Iris pigment epithelial cell (primary cell): Measurements from ENCODE around the gene TAOK1.

ENCODE experiments used
- DNase-seq: peaks from one replicate; pipeline ENCODE4 v3.0.0-alpha.2; 2011; ENCODE audit warnings: low read depth

The TAOK1 gene

DNA sequence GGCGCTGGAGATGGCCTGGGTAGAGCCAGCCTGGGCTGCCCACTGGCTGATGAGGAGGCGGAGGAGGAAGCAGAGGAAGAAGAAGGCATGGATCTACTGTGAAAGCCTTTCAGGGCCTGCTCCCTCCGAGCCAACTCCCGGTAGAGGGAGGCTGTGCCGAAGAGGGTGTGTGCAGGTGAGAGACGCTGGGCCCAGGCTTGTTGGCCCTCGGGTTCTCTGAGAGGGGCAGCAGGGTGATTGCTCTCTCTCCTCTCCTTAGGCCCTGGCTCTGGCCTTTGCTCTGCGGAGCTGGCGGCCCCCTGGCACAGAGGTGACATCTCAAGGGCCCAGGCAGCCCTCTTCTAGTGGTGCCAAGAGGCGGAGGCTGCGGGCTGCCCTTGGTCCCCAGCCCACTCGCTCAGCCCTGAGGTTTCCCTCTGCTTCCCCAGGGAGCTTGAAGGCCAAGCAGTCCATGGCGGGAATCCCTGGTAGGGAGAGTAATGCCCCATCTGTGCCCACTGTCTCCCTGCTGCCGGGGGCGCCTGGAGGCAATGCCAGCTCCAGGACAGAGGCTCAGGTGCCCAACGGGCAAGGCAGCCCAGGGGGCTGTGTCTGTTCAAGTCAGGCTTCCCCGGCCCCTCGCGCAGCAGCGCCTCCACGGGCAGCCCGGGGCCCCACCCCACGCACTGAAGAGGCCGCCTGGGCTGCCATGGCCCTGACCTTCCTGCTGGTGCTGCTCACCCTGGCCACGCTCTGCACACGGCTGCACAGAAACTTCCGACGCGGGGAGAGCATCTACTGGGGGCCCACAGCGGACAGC is 181.9 kb downstream of the TAOK1 start:
- no peak for DNase-seq

DNA sequence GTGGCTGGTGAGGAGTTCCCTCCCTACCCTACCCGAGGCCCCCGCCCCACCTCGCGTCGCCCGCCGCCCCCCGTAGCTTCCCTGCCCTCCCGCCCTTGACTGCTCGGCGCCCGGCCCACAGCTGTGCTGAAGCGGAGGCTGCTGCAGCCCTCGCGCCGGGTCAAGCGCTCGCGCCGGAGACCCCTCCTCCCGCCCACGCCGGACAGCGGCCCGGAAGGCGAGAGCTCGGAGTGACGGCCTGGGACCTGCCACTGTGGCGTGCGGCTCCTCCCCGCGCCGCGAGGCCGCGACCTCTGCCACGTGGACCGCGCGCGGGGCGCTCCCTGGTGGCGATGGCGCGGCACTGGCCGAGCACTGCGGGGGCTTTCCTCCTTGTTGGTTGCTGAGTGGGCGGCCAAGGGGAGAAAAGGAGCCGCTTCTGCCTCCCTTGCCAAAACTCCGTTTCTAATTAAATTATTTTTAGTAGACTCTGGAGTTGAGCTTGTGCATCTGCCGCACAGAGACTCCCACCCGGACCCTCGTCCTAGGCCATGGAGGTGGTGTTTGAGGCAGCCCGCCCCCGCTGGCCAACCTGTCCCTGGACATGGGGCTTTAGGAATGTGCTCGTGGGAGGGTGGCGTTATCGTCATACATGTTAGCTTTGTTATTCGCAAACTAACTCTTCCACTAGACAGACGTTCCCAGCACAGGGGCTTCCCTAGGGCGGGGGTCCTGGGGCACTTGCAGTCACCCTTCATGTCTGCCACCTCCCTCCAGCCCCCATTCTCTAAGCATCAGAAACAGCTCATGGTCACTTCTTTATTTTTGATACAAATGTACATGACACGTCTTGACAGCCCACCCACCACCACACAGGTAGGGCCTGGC is 182.8 kb downstream of the TAOK1 start:
- DNase-seq = peak; percentile 58

DNA sequence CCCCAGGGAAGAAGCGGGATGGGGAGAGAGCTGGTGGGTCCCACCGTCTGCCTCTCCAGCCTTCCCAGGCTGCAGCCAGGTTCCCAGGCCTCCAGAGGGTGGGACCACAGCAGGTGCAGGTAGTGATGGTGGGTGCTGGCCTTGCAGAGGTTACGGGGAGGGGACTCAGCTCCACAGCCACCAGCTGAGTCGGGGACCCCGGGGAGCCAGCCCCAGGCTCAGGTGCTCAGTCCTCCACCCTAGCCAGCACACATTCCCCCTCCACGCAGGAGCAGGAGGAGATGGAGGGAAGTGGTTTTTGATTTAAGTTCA is 183.4 kb downstream of the TAOK1 start:
- no peak for DNase-seq

DNA sequence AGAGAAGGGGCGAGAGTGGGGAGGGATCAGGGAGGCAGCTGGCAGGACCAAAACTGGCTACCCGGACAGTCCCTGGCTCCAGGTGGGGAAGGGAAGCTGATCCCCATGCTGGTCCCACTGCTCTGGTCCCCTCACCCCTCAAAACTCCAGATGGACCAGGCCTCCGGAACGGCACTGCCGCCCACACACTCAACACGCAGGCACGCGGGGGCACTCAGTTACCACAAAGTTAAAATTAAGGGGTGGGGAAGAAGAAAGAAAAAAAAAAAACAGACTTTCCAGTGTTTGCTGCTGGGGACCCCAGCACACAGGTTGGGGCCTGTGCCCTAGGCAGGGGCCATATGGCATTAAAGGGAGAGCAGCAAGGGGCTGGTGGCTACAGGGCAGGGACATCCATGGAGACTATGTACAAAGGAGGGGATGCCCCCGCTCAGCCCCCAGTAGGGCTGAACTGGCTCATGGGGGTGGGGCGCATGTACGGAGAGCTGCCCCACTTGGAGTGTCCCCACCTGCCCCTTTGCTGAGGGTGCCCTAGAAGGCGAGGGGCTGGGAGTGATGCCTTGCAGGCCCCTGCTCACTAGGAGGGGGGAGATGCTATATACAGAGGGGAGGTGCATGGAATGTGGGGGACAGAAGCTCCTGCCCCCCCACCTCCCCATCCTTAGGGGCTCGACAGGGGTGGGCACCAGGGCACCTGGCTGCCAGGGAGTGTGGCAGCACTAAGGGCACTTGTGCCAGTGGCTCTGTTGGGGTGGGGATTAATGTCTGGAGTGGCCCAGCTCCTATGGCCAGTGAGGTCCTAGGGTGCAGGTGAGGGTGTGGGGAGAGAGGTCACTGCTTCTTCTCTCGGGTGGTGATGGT is 183.9 kb downstream of the TAOK1 start:
- DNase-seq = no peak

DNA sequence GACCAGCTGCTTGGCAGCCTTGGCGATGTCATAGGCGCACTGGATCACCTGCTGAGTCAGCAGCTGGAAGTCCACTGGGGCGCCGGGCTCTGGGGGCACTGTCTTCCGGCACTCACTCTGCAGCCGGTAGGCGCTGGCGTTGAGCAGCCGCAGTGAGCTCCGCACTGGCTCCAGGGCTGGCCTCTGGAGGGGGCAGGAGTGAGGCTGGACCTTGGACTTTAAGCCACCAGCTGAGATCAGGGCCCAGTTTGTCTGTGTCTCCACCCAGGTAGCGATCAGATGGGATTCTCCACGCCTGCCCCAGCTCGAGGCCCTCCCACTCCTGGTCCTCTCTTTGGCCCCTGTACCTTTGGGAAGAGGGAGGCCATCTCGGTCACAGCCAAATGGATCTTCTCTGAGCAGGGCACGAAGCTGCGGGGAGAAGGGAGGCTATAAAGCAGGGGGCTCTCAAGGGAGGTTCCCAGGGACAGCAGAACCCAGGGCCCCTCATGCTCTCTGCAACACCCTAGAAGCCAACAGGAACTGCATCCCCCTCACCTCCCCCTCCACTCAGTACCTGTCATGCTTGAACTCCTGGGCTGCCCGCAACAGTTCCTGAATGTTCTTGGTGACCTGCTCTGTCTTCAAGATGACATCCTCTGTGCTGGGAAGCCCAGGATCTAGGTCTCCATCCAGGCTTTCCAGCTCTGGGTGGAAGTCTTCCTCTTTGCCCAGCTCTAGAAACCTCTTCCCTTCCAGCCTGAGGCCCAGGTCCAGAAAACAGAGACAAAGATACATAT is 184.8 kb downstream of the TAOK1 start:
- no peak for DNase-seq

DNA sequence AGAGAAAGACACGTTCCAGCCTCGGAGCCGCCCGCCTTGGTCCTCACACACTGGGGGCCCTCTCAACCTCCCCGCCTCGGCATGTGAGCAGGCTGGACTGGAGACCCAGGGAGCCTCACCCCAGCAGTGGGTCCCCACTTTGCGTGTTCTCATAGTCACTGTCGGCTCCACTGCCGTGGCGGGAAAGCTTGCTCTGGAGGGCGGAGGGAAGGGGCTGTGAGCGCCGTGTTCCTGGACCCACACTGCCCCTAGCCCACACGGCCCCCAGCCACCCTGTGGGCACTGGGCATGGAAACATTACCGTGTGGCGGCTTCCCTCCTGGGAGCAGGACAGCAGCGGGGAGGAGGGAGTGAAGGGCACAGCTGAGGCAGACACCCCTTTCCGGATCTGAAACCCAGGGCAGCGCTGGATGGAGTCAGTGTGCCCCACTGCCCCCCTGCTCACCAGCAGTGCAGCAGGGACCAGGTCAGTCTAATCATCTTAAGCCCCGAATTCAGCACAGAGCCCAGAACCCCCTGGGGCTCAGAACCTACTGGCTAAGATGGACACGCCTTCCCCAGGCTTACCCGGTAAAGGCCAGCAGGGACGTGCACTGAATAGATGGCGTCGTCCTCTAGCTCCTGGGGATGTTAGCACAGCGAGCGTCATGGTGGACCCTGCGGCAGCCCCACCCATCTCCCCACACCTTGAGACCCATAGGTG is 185.5 kb downstream of the TAOK1 start:
- DNase-seq = no peak

DNA sequence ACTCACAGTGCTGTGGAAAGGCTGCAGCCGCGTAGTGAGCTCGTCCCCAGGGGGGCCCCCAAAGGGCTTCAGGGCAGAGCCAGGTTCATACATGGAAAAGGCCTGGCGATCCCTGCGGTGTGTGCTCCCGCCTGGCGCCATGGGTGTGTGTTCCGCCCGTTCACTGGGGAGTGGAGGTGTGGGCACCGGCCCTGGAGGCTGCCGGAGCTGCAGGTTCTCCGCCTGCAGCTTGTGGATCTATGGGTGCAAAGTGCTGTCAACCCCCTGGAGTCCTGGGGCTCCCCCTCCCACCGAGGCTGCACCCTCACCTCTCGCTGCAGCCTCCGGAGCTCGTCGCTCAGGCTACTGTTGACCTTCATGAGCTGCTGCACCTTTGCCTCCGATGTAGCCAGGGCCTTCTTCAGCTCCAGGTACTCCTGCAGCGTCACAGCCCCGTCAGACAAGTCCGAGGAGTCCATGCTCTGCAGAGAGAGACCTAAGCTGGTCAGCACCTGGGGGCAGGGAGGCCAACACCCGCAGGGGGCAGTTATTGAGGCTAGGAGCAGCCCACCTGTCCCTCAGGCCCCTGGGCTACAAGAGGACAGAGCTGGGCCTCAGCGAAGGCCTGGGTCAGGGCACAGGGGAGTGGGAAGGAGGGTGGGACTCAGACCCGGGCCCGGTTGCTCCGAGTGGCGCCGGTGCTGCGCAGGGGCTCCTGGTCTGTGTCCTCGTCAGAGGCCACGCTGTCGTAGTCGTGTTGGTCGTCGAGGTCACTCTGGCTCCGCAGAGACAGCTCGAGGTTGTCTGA is 186.2 kb downstream of the TAOK1 start:
- DNase-seq = no peak

DNA sequence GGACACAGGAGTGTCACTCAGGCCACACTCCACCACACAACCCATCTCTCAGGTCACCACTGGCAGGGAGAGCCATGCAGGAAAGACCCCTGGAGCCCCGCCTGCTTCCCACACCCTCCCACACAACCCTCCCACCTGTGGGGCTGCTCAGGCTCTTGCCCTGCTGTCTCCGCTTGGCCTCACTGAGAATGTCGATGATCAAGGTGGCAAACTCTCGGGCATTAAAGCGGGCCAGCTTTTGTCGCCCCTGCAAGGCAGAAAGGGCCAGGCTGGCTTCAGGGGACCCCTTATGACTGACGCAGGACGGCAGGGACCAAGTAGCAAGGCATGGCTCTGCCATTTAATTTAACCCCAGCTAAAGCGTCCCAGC is 186.8 kb downstream of the TAOK1 start:
- no peak for DNase-seq

DNA sequence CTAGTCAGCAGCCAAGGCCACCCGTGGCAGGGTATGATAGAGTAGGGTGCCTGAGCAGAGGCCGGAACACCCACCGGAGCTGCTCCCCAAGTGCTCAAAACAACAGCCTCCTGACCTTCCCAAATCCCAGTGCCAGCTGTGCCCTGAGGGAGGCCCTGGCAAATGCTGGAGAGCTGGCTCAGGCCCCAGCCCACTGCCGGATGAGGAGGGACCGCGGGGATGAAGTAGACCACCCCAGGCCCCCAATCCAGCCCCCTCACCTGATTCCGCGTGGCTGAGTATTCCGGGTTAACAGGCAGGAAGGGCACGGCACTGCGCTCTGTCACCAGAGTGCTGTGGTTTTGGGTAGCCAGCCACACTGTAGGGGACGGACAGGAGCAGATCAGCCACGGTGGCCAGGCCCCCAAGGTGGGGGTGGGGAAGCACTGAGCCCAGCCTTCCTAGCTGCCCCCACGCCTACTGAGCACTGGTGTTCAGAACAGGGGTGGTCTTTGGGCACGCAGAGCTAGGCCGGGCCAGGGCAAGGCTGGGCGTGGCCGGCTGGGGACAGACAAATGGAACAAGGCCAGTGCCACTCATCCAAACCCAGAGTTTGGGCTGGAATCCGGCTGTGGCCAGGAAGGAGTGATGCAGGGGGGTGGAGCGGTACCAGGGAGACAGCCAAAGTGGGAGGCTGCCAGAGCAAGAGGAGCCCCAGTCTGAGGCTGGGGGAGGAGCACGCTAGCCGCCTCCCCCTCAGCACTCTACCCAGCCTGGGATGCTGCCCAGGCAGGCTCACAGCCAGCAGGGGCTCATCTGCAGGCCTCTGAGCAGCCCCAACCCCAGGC is 187.4 kb downstream of the TAOK1 start:
- no peak for DNase-seq

DNA sequence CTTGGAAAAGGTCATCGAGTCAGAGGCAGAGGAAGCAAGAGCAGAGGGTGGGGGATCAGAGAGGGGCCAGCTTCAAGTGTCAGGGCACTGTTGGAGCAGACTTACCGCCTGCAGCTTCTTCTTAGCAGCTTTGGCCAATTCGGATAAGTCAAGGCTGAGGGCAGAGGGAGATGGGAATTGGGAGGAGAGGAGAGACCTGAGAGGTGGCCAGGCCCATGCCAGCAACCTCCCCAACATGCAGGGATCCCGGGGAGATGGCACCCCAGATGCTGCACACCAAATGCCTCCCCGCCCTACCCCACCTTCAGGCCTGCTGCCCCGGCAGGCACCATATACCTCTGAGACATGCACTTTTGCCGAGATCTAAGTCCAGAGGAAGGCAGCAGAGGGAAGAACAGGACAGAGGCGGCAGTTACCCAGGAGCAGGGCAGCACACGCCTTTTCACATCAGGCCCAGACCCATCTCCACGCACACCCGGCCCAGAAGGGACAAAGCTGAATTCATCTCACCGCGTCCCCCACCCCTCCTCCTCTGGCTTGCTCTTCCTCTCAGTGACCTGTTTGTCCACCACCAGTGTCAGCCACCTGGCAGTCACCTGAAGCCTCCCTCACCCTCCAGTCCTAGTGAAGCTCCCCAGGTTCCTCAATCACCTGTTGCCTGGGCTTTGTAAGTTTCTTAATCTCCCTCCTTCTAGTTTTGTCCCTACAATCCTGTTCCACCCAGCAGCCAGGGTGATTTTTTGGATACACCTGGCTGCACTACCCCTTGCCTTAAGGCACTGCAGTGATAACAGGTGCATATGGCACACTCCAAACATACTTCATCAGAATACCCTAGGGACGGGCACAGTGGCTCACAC is 188.7 kb downstream of the TAOK1 start:
- DNase-seq = no peak

DNA sequence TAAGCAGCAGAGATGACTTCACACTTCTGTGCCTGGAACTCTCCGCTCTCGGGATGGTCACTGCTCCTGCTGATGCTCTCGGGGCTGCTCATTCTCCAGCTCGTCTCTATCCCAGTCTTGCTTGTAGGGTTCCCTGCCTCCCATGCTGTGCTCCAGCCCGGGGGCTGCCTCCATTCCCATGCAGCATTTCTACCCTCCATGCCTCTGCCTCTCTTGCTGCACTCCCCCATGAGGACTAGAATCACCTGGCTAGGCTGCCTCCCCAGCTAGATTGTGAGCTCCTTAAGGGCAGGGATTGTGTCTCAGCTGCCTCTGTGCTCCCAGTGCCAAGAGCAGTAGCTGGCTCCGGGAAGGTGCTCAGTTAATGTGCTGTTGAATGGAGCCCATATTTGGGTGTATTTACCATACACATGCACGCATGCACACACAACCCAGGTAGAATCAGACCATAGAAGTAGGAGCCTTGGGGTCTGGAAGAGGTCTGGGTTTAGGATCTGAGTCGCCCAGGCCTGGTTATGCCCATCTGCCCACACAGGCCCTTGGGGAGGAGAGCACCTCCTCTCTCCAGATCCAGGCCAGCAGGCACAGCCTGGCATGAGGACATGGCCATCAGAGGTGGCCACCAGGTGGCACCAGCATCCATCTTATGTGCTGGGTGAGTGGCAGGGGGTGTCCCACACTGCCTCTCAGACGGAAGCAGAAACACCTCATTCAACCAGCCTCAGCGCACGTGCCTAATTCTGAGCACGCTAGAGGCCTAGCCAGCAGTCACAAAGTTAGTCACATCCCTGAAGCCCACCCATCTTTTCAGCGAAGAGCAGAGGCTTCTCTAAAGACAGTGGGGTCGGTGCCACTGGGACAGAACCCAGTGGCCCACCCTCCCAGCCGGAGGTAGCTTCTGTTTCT is 190.0 kb downstream of the TAOK1 start:
- DNase-seq = peak; percentile 73

DNA sequence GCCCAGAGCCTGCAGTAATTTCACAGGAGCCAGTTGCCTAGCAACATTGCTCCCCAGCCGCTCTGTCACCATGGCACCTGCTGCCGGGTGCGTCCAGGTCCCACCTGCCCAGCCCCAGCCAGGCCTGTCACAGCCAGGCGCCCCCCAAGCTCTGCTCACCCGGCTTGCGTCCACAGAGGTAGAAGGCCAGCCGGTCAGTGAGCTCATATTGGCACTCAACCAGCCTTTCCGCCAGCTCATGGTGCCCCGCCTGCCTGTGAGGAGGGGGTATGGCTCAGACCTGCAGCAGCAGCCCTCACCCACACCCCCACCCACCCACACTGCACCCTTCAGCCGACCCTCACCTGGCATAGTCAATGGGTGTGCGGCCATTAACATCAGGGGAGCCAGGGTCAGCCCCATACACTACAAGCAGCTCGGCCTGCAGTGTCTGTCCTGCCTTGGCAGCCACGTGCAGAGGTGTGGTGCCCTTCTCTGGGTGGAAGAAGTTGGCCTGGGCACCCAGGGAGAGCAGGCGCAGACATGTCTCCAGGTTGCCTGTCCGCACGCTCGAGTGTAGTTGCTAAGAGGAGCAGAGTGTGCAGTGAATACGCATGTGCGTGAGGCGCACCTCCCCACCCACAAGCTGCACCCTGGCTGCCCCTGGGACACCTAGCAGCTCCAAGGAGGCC is 191.6 kb downstream of the TAOK1 start:
- DNase-seq = no peak

DNA sequence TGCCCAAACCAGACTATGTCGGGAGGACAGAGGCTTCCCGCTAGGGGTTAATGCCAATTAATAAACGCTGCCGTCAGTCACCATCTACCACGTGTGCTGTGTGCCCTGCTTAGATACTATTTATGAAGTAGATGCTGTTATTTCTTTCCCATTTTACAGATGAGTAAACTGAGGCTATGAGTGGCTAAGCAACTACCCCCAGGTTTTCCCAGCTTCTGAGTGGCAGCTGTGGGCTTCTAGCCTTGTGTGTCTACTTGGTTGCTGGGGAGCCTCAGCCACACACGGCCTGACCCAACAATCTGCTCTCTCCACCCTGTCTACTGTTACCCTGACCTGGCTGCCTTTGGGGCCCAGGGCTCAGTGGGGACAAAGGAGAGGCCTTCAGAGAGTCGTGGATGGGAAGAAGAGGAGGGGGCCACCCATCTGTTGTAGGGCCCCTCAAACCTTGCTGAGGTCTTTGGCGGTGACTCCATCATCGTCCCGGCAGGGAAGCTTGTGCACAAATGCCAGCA is 192.1 kb downstream of the TAOK1 start:
- DNase-seq = no peak

DNA sequence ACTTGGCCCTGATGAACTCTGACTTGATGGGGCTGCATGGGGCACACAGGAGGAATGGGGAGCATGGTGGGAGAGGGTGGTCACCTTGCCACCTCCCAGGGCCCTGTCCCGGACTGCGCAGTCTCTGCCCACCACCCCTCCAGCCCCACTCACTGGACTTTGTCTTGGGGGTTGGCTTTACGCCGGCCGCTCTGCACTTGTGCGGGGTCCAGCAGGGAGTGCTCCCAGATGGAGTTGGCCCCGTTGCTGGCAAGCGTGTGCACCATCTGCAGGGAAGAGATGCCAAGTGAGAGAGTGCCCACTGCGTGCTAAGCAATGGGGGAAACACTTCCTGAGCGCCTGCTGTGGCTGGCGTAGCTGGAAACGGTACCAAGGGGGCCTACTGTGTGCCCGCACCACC is 192.6 kb downstream of the TAOK1 start:
- DNase-seq = no peak

DNA sequence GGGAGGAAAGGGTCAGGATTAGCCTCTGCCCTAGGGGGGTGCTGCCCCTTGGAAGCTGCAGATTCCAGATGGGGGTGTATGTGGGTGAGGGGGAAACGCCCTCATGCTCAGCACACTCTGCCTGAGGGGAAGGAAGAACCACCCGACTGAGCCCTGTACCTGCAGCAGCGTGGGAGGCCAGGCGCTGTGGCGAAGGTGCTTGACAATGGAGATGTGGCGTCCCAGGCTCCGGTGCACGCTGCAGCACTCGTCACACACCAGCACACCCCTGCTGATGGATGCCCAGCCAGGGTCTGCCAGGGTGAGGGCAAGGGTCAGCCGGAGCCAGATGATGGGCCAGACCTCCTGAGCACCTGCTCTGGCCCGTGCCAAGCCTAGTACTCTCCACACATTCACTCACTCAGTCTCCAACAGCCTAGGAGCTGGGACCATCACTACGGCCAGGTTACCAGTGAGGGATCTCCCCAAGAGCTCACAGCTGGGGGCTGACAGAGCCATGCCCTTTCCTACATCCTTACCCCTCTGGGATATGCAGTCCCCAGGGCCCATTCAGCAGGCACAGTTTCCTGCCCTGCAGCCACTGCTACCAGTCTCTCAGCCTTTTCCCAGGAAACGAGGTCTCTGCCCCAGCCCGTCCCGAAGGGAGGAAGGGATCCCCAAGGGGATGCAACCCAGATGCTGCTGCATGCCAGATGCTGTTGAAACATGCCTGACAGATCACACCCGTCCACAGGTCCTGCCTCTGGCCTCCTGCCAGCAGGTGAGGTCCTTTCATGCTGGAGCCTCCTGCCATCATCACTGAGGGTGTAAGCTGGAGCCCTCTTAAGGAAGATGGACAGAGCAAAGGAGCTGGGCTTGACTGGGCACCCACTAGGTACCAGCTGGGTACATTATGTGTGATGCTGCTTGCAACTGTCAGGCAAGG is 193.4 kb downstream of the TAOK1 start:
- no peak for DNase-seq
